Measurements from ENCODE around the gene CLEC20A. TPM values are rescaled to one million over a fixed set of nuclear protein-coding genes. Genes with fewer than 3 reads are reported as not detected.

The CLEC20A gene
- total and polyA plus RNA-seq, 9 of the 15 experiments (the other 6 are each of a cell fraction or from before 2014, with no cell fraction given): not detected

DNA sequence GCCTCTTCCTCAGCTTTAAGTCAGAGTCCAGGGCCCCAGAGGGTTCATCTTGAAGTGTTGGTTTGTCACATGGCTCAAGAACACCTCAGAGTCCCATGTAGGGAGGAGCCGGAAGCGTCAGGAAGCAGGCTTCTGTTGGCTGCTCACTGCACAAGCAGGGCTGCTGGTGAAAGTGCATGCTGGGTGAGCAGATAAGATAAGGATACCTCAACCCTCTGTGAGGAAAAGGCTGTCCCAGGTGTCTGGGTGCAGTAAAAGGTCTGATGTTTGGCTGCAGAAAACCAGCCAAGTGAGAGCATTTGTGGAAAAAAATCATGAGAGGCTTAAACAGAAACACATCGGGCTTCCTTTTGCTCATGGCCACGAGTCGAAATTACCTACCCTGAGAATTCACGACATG is 9.9 kb upstream of the CLEC20A start (continued):
- TF ChIP-seq ARID1B (IDR thresholded peaks at IDR 0.05): peak; percentile 70
- TF ChIP-seq ATF1 (CRISPR knock-in tag; IDR thresholded peaks at IDR 0.05): no peak
- TF ChIP-seq ATF1 (tag; IDR thresholded peaks at IDR 0.05): 0 out of 2 replicates have a peak, but pooled peaks have one; percentile 24
- no peak for TF ChIP-seq KLF6 (CRISPR knock-in tag; IDR thresholded peaks at IDR 0.05; ENCODE audit: borderline replicate concordance)
- no peak for TF ChIP-seq ZNF76 (CRISPR knock-in tag; IDR thresholded peaks at IDR 0.05; ENCODE audit: borderline replicate concordance)
- TF ChIP-seq BRCA1 (IDR thresholded peaks at IDR 0.05): no peak
- no peak for TF ChIP-seq BRCA1 (CRISPR knock-in tag; IDR thresholded peaks at IDR 0.05)
- peak; percentile 37 for TF ChIP-seq CBFA2T2 (conservative IDR thresholded peaks at IDR 0.05)
- TF ChIP-seq PHB (CRISPR knock-in tag; IDR thresholded peaks at IDR 0.05): no peak
- TF ChIP-seq ZNF408 (CRISPR knock-in tag; IDR thresholded peaks at IDR 0.05; ENCODE audit: low read depth): no peak
- TF ChIP-seq ZEB2 (IDR thresholded peaks at IDR 0.05): peak; percentile 50; the same call in 1 of the 2 replicates
- TF ChIP-seq MAFG (tag; conservative IDR thresholded peaks at IDR 0.05): no peak
- 0 out of 2 replicates have a peak, but pooled peaks have one; percentile 27 for TF ChIP-seq CREM (IDR thresholded peaks at IDR 0.05; ENCODE audit: low read depth)
- TF ChIP-seq STAT5A (IDR thresholded peaks at IDR 0.05; ENCODE audit: borderline replicate concordance, low read length): peak; percentile 10; the same call in 1 of the 2 replicates
- TF ChIP-seq, protein P1, sequence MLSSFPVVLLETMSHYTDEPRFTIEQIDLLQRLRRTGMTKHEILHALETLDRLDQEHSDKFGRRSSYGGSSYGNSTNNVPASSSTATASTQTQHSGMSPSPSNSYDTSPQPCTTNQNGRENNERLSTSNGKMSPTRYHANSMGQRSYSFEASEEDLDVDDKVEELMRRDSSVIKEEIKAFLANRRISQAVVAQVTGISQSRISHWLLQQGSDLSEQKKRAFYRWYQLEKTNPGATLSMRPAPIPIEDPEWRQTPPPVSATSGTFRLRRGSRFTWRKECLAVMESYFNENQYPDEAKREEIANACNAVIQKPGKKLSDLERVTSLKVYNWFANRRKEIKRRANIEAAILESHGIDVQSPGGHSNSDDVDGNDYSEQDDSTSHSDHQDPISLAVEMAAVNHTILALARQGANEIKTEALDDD (IDR thresholded peaks at IDR 0.05): no peak
- TF ChIP-seq, protein P2, sequence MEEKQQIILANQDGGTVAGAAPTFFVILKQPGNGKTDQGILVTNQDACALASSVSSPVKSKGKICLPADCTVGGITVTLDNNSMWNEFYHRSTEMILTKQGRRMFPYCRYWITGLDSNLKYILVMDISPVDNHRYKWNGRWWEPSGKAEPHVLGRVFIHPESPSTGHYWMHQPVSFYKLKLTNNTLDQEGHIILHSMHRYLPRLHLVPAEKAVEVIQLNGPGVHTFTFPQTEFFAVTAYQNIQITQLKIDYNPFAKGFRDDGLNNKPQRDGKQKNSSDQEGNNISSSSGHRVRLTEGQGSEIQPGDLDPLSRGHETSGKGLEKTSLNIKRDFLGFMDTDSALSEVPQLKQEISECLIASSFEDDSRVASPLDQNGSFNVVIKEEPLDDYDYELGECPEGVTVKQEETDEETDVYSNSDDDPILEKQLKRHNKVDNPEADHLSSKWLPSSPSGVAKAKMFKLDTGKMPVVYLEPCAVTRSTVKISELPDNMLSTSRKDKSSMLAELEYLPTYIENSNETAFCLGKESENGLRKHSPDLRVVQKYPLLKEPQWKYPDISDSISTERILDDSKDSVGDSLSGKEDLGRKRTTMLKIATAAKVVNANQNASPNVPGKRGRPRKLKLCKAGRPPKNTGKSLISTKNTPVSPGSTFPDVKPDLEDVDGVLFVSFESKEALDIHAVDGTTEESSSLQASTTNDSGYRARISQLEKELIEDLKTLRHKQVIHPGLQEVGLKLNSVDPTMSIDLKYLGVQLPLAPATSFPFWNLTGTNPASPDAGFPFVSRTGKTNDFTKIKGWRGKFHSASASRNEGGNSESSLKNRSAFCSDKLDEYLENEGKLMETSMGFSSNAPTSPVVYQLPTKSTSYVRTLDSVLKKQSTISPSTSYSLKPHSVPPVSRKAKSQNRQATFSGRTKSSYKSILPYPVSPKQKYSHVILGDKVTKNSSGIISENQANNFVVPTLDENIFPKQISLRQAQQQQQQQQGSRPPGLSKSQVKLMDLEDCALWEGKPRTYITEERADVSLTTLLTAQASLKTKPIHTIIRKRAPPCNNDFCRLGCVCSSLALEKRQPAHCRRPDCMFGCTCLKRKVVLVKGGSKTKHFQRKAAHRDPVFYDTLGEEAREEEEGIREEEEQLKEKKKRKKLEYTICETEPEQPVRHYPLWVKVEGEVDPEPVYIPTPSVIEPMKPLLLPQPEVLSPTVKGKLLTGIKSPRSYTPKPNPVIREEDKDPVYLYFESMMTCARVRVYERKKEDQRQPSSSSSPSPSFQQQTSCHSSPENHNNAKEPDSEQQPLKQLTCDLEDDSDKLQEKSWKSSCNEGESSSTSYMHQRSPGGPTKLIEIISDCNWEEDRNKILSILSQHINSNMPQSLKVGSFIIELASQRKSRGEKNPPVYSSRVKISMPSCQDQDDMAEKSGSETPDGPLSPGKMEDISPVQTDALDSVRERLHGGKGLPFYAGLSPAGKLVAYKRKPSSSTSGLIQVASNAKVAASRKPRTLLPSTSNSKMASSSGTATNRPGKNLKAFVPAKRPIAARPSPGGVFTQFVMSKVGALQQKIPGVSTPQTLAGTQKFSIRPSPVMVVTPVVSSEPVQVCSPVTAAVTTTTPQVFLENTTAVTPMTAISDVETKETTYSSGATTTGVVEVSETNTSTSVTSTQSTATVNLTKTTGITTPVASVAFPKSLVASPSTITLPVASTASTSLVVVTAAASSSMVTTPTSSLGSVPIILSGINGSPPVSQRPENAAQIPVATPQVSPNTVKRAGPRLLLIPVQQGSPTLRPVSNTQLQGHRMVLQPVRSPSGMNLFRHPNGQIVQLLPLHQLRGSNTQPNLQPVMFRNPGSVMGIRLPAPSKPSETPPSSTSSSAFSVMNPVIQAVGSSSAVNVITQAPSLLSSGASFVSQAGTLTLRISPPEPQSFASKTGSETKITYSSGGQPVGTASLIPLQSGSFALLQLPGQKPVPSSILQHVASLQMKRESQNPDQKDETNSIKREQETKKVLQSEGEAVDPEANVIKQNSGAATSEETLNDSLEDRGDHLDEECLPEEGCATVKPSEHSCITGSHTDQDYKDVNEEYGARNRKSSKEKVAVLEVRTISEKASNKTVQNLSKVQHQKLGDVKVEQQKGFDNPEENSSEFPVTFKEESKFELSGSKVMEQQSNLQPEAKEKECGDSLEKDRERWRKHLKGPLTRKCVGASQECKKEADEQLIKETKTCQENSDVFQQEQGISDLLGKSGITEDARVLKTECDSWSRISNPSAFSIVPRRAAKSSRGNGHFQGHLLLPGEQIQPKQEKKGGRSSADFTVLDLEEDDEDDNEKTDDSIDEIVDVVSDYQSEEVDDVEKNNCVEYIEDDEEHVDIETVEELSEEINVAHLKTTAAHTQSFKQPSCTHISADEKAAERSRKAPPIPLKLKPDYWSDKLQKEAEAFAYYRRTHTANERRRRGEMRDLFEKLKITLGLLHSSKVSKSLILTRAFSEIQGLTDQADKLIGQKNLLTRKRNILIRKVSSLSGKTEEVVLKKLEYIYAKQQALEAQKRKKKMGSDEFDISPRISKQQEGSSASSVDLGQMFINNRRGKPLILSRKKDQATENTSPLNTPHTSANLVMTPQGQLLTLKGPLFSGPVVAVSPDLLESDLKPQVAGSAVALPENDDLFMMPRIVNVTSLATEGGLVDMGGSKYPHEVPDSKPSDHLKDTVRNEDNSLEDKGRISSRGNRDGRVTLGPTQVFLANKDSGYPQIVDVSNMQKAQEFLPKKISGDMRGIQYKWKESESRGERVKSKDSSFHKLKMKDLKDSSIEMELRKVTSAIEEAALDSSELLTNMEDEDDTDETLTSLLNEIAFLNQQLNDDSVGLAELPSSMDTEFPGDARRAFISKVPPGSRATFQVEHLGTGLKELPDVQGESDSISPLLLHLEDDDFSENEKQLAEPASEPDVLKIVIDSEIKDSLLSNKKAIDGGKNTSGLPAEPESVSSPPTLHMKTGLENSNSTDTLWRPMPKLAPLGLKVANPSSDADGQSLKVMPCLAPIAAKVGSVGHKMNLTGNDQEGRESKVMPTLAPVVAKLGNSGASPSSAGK (IDR thresholded peaks at IDR 0.05): peak; percentile 75
- no peak for TF ChIP-seq MYNN (IDR thresholded peaks at IDR 0.05)
- no peak for TF ChIP-seq MYNN (CRISPR knock-in tag; IDR thresholded peaks at IDR 0.05)
- no peak for TF ChIP-seq KLF1 (tag; IDR thresholded peaks at IDR 0.05)
- no peak for TF ChIP-seq HDAC3 (IDR thresholded peaks at IDR 0.05; ENCODE audit: borderline replicate concordance, partially characterized antibody)

All from K562 (cell line).